Ectodermal cell (in vitro differentiated cells): Measurements from ENCODE around the gene ANKRD22.

Experiments used
- H3K27ac ChIP-seq: 2 replicates; pipeline ENCODE4 v1.7.0; 2013; ENCODE audit warnings: mild to moderate bottlenecking, low read depth, low read length; ENCODE audit not compliant: insufficient read depth, poor library complexity, severe bottlenecking
- H3K27me3 ChIP-seq: 2 replicates; pipeline ENCODE4 v1.7.0; 2013; ENCODE audit warnings: mild to moderate bottlenecking, low read length; ENCODE audit not compliant: insufficient read depth, control insufficient read depth, poor library complexity, severe bottlenecking
- H3K36me3 ChIP-seq: one replicate; pipeline ENCODE4 v1.7.0; 2013; ENCODE audit warnings: low read length; ENCODE audit not compliant: control insufficient read depth, insufficient read depth
- H3K4me1 ChIP-seq: one replicate; pipeline ENCODE4 v1.7.0; 2013; ENCODE audit warnings: low read length; ENCODE audit not compliant: control insufficient read depth, insufficient read depth
- H3K4me3 ChIP-seq: 2 replicates; pipeline ENCODE4 v1.7.0; 2013; ENCODE audit warnings: low read depth, low read length, control low read depth; ENCODE audit not compliant: insufficient read depth
- H3K9me3 ChIP-seq: 2 replicates; pipeline ENCODE4 v1.7.0; 2013; ENCODE audit warnings: mild to moderate bottlenecking, low read length, moderate library complexity; ENCODE audit not compliant: control insufficient read depth
- WGBS, 2 experiments: methylation state at CpG; one replicate each; pipeline ENCODE4 v1.1.7; 2013; ENCODE audit warnings: missing lambda C conversion rate in 2 of 2; 5-methylcytosine and 5-hydroxymethylcytosine counted together

ANKRD22 gene

GRCh38 chr10:88783724-88784123 lies 67.9 kb downstream of the ANKRD22 start:
- no peaks in the 10 kb centered on the region for H3K4me1 ChIP-seq
- WGBS, 2 experiments = 77% methylated on average over 2 of the region's 3 CpGs
- H3K9me3 ChIP-seq = no peaks in the 10 kb centered on the region
- H3K4me3 ChIP-seq = no peak overlapping the region
- H3K27me3 ChIP-seq = no peaks in the 10 kb centered on the region
- no peak overlapping the region for H3K27ac ChIP-seq
- H3K36me3 ChIP-seq = no peaks in the 10 kb centered on the region

GRCh38 chr10:88782222-88782621 lies 69.4 kb downstream of the ANKRD22 start:
- no peaks in the 10 kb centered on the region for H3K9me3 ChIP-seq
- H3K4me1 ChIP-seq = no peaks in the 10 kb centered on the region
- H3K27ac ChIP-seq = no peak overlapping the region
- WGBS, 2 experiments = 100% methylated on average over 2 of the region's 3 CpGs; no CpG with 5 or more reads in 1 of the 2 experiments
- no peaks in the 10 kb centered on the region for H3K27me3 ChIP-seq
- H3K4me3 ChIP-seq = no peak overlapping the region
- H3K36me3 ChIP-seq = no peaks in the 10 kb centered on the region

- Histone ChIP-seq H3K27me3 (no peaks in the 10 kb centered on the region), H3K36me3 (no peaks in the 10 kb centered on the region), H3K9me3 (no peaks in the 10 kb centered on the region), H3K4me1 (no peaks in the 10 kb centered on the region), H3K4me3 (no peak overlapping the region), H3K27ac (no peak overlapping the region)
- WGBS, 2 experiments = 88 to 96% methylated on average over 2 of the region's 2 CpGs
These were observed 70.4 kb downstream of the ANKRD22 start for GRCh38 chr10:88781206-88781605.
